Right lung (tissue), 5 donors: ENCODE data around the gene CCDC183. TPM values are rescaled to one million over a fixed set of nuclear protein-coding genes. Genes with fewer than 3 reads are reported as not detected.
A peak's percentile ranks its signal among the peaks of the same experiment; 100 is the strongest.
"Not testable (repeated sequence)": the region's sequence is repeated elsewhere in the genome, so short reads cannot be mapped to it uniquely, and the experiment has no call there.

Source experiments
- DNase-seq, 2 donors: peaks; one replicate each; pipeline ENCODE4 v3.0.0-alpha.2; 2013
- polyA plus RNA-seq, 5 donors: library from polyadenylated mRNA; unstranded; fragments of 120-200 nt; gene quantifications; one replicate each; pipeline versions ENCODE4 v1.2.1 to v1.2.3, GENCODE V29; 2013; ENCODE audit warnings: inconsistent platforms in 1 of 5, low replicate concordance in 1 of 5; ENCODE audit not compliant: insufficient read length in 5 of 5, insufficient read depth in 1 of 5

The CCDC183 gene
- polyA plus RNA-seq, 5 donors, result 5.9 to 10.6 (median 7.7) TPM

- DNase-seq, result no peak
Measured at GRCh38 chr9:136784249-136784996, 11.7 kb upstream of the CCDC183 start.

GRCh38 chr9:136784997-136785361, 11.2 kb upstream of the CCDC183 start:
- DNase-seq, result no peak

GRCh38 chr9:136785565-136786355, 10.4 kb upstream of the CCDC183 start:
- not testable (repeated sequence) for DNase-seq

- no peak for DNase-seq
Measured at GRCh38 chr9:136786451-136786850, 9.7 kb upstream of the CCDC183 start.

- not testable (repeated sequence) for DNase-seq
Measured at GRCh38 chr9:136786983-136787382, 9.2 kb upstream of the CCDC183 start.

GRCh38 chr9:136787690-136788400, 8.3 kb upstream of the CCDC183 start:
- DNase-seq, result peak in 1 of 2 donors; percentile 68

GRCh38 chr9:136788644-136789522, 7.3 kb upstream of the CCDC183 start:
- DNase-seq, result not testable (repeated sequence)

- DNase-seq, result no peak
Measured at GRCh38 chr9:136789523-136789937, 6.6 kb upstream of the CCDC183 start.

- DNase-seq, result peak; percentile 99 to 100
Measured at GRCh38 chr9:136790640-136791515, 5.3 kb upstream of the CCDC183 start, which contains the start of gene TMEM141. TSS of gene TMEM141 (plus strand) at chr9:136791344. CDS start at chr9:136791371, 27 bp downstream.

- peak in 1 of 2 donors; percentile 49 for DNase-seq
Measured at GRCh38 chr9:136791516-136792276, 4.4 kb upstream of the CCDC183 start.

GRCh38 chr9:136792321-136793085, 3.6 kb upstream of the CCDC183 start:
- DNase-seq, result no peak

- DNase-seq, result no peak
Measured at GRCh38 chr9:136793086-136793946, 2.8 kb upstream of the CCDC183 start.

GRCh38 chr9:136794281-136794999, 1.7 kb upstream of the CCDC183 start:
- no peak for DNase-seq

- no peak for DNase-seq
Measured at GRCh38 chr9:136795000-136795348, 1.2 kb upstream of the CCDC183 start.

- DNase-seq, result not testable (repeated sequence)
Measured at GRCh38 chr9:136796775-136797347, 723 bp downstream of the CCDC183 start.

GRCh38 chr9:136798708-136799078, 2.6 kb downstream of the CCDC183 start:
- DNase-seq, result no peak
